OCI-LY1 (cell line): ENCODE measurements around the gene AGRN.
"Not testable (repeated sequence)": the region's sequence is repeated elsewhere in the genome, so short reads cannot be mapped to it uniquely, and the experiment has no call there.

Experiments used
- H2AFZ ChIP-seq: fragments of 200-600 bp; sonication (generic), shearing (Covaris generic); 2 replicates; pipeline ENCODE4 v1.6.0; 2014; ENCODE audit warnings: antibody characterized with exemption, mild to moderate bottlenecking, low read length
- H3F3A ChIP-seq: fragments of 200-600 bp; sonication (generic), shearing (Covaris generic); 2 replicates; pipeline ENCODE4 v1.6.0; 2014; ENCODE audit warnings: mild to moderate bottlenecking, antibody characterized with exemption, low read length, moderate library complexity; ENCODE audit not compliant: insufficient read depth
- H3K27ac ChIP-seq: fragments of 200-600 bp; sonication (generic); 2 replicates; pipeline ENCODE4 v1.5.1; 2014; ENCODE audit warnings: low read length, mixed run types, mild to moderate bottlenecking, low read depth; ENCODE audit not compliant: poor library complexity, severe bottlenecking
- H3K27me3 ChIP-seq: fragments of 200-600 bp; sonication (generic); 2 replicates; pipeline ENCODE4 v1.6.0; 2014; ENCODE audit warnings: antibody characterized with exemption, mild to moderate bottlenecking, low read length, moderate library complexity; ENCODE audit not compliant: insufficient read depth
- H3K36me3 ChIP-seq: fragments of 200-600 bp; sonication (generic); 2 replicates; pipeline ENCODE4 v1.6.1; 2014; ENCODE audit warnings: mild to moderate bottlenecking, antibody characterized with exemption, low read length, moderate library complexity, mixed read lengths; ENCODE audit not compliant: insufficient read depth
- H3K4me1 ChIP-seq: fragments of 200-600 bp; sonication (generic); 2 replicates; pipeline ENCODE4 v1.5.1; 2014; ENCODE audit warnings: mild to moderate bottlenecking, low read length, moderate library complexity; ENCODE audit not compliant: insufficient read depth, severe bottlenecking
- H3K4me2 ChIP-seq: fragments of 200-600 bp; sonication (generic), shearing (Covaris generic); 2 replicates; pipeline ENCODE4 v1.6.1; 2014; ENCODE audit warnings: low read length
- H3K4me3 ChIP-seq: fragments of 200-600 bp; sonication (generic); 2 replicates; pipeline ENCODE4 v1.5.1; 2014; ENCODE audit warnings: low read length, low read depth, mild to moderate bottlenecking, mixed read lengths; ENCODE audit not compliant: poor library complexity, severe bottlenecking
- H3K79me2 ChIP-seq: fragments of 200-600 bp; shearing (Covaris generic); 2 replicates; pipeline ENCODE4 v1.6.1; 2016; ENCODE audit warnings: mixed run types, low read length, mixed read lengths; ENCODE audit not compliant: insufficient read depth
- H3K9ac ChIP-seq: fragments of 200-600 bp; sonication (generic), shearing (Covaris generic); 2 replicates; pipeline ENCODE4 v1.6.1; 2014; ENCODE audit warnings: mild to moderate bottlenecking, low read length, mixed read lengths
- H3K9me2 ChIP-seq: fragments of 200-600 bp; sonication (generic), shearing (Covaris generic); 2 replicates; pipeline ENCODE4 v1.6.1; 2014; ENCODE audit warnings: low read depth, mild to moderate bottlenecking, low read length, mixed read lengths
- H3K9me3 ChIP-seq: fragments of 200-600 bp; shearing (Covaris generic); 2 replicates; pipeline ENCODE4 v1.6.1; 2014; ENCODE audit warnings: low read length, mixed read lengths
- H4K20me1 ChIP-seq: fragments of 200-600 bp; sonication (generic), shearing (Covaris generic); 2 replicates; pipeline ENCODE4 v1.6.0; 2016; ENCODE audit warnings: mild to moderate bottlenecking, low read length; ENCODE audit not compliant: insufficient read depth
- EZH2 ChIP-seq: fragments of 200-600 bp; sonication (generic), shearing (Covaris generic); IDR thresholded peaks from 2 replicates; pipeline ENCODE4 v1.8.0; 2017; ENCODE audit warnings: borderline replicate concordance, mixed run types, mild to moderate bottlenecking, antibody characterized with exemption, low read length, moderate library complexity, mixed read lengths
- TF ChIP-seq, protein P1 (sequence below): fragments of 200-600 bp; sonication (generic), shearing (Covaris generic); IDR thresholded peaks from 2 replicates; pipeline ENCODE4 v1.5.1; 2017; ENCODE audit warnings: mild to moderate bottlenecking, antibody characterized with exemption, low read length, moderate library complexity, mixed read lengths

AGRN gene

DNA sequence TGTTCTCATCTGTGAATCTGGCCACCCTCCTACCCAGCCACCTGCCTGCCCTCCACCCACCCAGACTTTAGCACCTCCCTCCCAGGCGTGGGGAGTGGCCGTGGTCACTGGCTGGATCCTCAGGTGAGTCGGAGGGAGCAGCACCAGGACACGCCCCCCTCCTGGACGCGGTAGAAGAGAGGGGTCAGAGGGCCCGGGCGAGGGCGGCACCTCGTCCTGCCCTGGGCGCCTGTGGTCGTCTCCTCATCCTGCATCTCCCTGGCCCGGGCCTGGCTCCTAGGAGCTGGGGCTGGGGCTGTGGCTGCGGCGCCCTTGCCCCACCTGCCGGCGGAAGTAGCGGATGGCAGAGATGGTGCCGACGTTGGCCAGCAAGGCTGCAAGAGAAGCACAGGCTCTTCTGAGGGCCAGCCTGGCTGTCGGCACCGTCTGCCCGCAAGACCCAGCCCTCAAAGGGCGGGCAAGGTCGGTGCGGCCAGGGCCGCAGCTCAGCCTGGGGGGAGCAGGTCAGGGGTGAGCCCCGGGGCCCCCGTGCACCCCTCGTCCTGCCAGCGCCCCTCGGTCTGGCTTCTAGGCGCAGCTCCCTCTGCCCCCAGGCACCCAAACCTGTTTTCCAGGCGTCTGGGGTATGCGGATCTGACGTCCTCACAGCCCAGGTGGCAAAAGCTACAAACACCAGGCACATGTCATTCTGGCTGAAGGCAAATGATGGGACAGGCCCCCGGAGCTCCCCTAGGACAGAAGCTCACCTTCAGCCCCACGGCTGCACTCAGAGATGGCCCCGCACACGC lies 43.8 kb upstream of the AGRN start:
- H2AFZ ChIP-seq = no peak overlapping the region
- H3K4me3 ChIP-seq = peak overlapping the region; percentile 19
- no peaks in the 10 kb centered on the region for H3K9me3 ChIP-seq
- H3K27me3 ChIP-seq = peaks cover 6% of the 10 kb centered on the region; the same call in 1 of the 2 replicates
- H3F3A ChIP-seq = no peaks in the 10 kb centered on the region
- H3K79me2 ChIP-seq = no peaks in the 10 kb centered on the region
- H3K27ac ChIP-seq = no peak overlapping the region
- H3K4me1 ChIP-seq = peaks cover 7% of the 10 kb centered on the region
- no peak overlapping the region for H3K9ac ChIP-seq
- no peak for TF ChIP-seq EZH2
- TF ChIP-seq, protein P1, sequence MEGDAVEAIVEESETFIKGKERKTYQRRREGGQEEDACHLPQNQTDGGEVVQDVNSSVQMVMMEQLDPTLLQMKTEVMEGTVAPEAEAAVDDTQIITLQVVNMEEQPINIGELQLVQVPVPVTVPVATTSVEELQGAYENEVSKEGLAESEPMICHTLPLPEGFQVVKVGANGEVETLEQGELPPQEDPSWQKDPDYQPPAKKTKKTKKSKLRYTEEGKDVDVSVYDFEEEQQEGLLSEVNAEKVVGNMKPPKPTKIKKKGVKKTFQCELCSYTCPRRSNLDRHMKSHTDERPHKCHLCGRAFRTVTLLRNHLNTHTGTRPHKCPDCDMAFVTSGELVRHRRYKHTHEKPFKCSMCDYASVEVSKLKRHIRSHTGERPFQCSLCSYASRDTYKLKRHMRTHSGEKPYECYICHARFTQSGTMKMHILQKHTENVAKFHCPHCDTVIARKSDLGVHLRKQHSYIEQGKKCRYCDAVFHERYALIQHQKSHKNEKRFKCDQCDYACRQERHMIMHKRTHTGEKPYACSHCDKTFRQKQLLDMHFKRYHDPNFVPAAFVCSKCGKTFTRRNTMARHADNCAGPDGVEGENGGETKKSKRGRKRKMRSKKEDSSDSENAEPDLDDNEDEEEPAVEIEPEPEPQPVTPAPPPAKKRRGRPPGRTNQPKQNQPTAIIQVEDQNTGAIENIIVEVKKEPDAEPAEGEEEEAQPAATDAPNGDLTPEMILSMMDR = peak; percentile 57
- no peaks in the 10 kb centered on the region for H3K9me2 ChIP-seq
- no peaks in the 10 kb centered on the region for H4K20me1 ChIP-seq
- H3K36me3 ChIP-seq = no peaks in the 10 kb centered on the region
- peak overlapping the region; percentile 39; the same call in 1 of the 2 replicates for H3K4me2 ChIP-seq

DNA sequence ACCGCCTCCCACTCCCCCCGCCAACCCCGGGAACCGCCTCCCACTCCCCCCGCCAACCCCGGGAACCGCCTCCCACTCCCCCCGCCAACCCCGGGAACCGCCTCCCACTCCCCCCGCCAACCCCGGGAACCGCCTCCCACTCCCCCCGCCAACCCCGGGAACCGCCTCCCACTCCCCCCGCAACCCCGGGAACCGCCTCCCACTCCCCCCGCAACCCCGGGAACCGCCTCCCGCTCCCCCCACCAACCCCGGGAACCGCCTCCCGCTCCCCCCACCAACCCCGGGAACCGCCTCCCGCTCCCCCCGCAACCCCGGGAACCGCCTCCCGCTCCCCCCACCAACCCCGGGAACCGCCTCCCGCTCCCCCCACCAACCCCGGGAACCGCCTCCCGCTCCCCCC lies 43.1 kb upstream of the AGRN start:
- not testable (repeated sequence) for H3K9me2 ChIP-seq, H3K9me3 ChIP-seq, H3K4me2 ChIP-seq, H3F3A ChIP-seq, H3K9ac ChIP-seq, H3K27me3 ChIP-seq, H2AFZ ChIP-seq, H4K20me1 ChIP-seq, H3K36me3 ChIP-seq, H3K4me3 ChIP-seq, H3K27ac ChIP-seq, H3K79me2 ChIP-seq, H3K4me1 ChIP-seq

DNA sequence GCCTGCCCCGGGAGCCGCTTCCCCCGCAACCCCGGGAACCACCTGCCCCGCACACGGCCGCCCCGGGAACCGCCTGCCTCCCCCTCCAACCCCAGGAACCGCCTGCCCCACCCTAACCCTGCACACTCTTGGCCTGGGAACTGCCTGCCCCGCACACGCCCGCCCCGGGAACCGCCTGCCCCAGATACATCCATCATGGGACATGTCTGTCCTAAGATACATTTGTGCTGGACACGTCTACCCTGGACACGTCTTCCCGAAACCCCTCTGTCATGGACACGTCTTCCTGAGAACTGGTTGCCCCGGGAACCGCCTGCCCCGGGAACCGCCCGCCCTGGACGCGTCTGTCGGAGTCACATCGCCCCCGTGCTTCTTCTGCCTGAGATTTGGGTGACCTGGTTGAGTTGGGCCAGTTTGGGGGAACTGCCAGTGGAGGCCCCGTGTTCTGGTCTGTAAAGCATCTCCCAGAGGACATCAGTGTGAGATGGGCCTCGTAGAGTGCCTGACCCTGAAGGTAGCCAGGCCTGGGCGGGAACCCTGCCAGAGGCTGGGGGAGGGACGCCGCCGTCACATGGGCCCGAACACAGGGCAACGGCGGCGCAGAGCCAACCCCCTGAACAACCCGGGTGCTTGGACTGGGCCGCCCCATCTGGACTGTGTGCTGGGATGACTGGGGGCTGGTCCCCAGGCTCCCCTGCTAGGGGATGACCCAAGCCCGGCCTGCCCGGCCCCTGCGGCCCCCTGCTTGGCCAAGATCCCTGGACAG lies 41.7 kb upstream of the AGRN start:
- Histone ChIP-seq H3K4me1 (peaks cover 7% of the 10 kb centered on the region), H3K4me3 (no peak overlapping the region), H3K4me2 (no peak overlapping the region), H3K27me3 (peaks cover 6% of the 10 kb centered on the region; the same call in 1 of the 2 replicates), H3K36me3 (no peaks in the 10 kb centered on the region), H3K9me3 (no peaks in the 10 kb centered on the region), H3K9me2 (no peaks in the 10 kb centered on the region), H3K27ac (no peak overlapping the region), H3F3A (no peaks in the 10 kb centered on the region), H4K20me1 (no peaks in the 10 kb centered on the region), H3K79me2 (no peaks in the 10 kb centered on the region), H2AFZ (no peak overlapping the region), H3K9ac (no peak overlapping the region)
- TF ChIP-seq EZH2 = no peak
- TF ChIP-seq, protein P1 = no peak
